NCI-H1694 treated with DMSO at 0.1 percent for 48 hours (cell line): ENCODE results near the gene PSMB10.

Experiments
- DNase-seq: peaks from one replicate; lab custom pipeline; 2025; lab: John Stamatoyannopoulos, UW

The PSMB10 gene

GRCh38 chr16:67963662-67964321 is 27.1 kb upstream of the PSMB10 start:
- no peak for DNase-seq

GRCh38 chr16:67963292-67963661 is 26.6 kb upstream of the PSMB10 start:
- no peak for DNase-seq

DNA sequence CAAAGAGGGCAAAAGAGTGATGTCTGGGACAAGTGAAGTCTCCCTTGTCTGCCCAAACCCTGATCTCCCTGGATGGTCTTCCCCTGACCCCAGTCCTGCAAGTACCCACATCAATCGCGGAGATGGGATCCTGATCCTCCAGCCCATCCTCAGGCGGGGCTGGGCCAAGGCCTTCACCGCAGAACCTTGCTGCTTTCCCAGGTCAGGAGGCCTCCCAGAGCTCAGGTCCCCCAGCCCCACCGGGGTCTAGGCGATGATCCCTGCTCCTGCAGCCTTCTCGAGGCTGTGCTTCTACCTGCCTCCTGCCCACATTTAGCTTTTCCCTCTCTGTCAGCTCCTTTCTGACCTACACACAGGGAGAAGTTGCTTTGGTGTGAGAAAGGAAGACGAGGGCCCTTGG is 25.5 kb upstream of the PSMB10 start:
- DNase-seq: no peak

DNA sequence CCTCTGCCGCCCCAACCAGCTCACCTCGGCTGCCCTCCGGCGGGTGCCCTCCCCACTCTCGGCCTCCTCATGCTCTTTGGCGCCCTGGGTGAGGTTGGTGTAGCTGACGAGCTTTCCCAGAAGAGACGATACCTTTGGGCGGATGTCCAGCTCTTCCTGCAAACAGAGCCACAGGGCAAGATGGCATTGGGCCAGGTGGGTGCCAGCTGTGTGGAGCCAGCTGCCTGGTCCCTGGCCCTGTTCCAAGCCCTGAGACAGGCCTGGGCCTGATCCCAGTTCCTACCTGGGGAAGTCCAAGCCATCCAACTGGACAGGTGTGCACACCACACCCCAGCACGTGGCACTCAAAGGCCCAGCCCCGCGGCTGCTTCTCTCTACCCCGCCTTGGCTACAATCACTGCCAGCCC is 24.9 kb upstream of the PSMB10 start:
- no peak for DNase-seq

DNA sequence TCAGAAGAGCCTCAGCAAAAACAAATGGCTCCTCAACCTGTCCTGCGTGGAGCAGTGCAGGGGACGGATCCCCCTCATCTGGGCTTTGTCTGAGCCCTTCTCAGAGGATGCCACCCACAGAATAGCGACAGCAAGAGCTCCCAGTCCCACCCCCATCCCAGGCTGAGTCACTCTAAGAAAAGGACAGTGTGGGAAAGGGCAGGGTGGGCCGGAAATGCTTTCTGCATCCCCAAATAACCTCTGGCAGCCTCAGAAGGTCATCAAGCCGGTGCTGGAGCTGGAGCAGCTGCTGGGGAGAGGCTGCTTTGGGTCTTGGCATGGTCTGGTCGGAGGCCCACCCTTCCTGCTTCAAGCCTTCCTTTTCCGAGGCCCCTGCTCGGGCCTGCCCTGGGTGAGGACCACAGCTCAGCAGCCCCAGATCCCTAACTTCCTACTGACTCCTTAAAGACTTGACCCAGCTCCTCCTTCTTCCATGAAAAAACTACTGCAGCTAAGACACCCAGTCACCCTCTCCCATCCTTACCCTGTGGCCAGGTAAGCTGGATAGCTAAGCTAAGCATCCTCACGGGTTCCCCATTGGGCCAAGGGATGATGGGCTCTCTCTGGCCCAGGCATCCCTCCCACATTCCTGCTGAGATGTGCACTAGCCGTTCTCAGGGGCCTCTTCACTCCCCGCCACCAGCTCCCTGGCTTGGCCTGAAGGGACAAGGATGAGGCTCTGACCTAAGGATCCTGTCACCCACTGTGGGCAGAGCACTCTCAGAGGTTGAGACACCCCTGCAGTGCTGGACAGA is 23.1 kb upstream of the PSMB10 start:
- no peak for DNase-seq

DNA sequence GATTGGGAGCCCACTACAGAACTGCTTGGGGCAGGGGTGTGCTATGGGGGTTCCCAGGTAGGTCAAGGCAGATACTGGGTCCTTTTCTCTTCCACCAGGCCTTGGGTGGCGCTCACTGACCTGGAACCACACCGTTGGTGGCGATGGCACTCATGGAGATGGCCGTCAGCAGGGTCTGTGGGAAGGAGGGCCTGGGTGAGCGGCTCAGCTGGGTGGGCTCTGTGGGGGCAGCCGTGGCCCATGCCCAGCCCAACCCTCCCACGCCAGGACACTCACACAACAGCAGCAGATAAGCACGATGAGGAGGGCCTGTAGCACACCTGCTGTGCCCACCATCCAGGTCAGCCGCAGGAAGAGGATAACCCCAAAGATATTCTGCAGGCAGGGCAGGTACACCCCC is 21.0 kb upstream of the PSMB10 start:
- DNase-seq: no peak

GRCh38 chr16:67954421-67955196 is 18.0 kb upstream of the PSMB10 start:
- no peak for DNase-seq

DNA sequence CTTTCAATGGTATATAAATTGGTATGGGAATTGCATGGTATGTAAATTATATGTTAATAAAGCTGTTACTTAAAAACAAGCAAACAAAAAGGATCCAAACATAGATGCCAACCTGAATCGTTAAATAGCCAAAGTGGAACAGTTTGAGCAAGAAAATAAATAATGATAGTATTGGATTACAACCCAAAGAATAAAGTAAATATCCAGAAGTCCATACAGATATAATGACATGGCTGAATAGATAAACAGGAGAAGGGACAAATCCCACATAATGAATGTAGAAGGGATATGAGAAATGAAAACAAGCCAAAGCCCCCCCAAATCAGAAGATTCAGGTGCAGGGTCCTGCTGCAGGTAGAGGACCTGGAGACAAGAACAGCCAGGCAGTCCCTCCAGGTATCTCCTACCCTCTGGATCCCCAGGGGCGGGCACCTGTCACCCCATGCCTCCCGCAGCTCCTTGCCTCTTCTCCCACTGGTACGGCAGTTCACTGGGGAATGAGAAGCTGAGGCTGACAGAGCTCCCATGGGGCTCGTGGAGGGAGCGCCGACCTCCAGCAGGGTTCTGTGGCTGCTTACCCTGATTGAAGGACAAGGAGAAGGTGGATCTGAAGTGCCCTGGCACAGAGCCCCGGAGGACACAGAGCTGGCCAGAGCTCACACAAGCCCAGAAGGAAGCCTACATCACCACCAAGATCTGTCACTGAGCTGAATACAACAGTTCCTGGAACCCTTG is 17.2 kb upstream of the PSMB10 start:
- no peak for DNase-seq

DNA sequence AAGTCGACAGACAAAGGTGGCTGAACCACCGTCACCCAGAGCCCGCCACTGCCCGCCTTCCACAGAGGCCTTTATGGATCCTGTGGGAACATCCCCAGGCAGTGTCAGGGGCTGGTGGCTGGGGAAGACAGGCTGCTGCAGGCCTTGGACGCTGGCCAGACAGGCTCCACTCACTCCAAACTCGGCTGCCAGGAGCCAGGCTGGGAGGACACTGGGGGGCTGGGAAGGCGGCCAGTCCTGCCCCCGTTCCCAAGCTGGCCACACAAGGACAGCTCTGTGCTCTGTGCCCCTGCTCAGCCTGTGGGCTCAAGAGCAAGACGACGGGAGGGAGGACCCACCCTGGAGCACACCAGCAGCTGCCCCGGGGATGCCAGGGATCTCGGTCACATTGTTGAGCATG is 14.8 kb upstream of the PSMB10 start:
- DNase-seq: no peak

DNA sequence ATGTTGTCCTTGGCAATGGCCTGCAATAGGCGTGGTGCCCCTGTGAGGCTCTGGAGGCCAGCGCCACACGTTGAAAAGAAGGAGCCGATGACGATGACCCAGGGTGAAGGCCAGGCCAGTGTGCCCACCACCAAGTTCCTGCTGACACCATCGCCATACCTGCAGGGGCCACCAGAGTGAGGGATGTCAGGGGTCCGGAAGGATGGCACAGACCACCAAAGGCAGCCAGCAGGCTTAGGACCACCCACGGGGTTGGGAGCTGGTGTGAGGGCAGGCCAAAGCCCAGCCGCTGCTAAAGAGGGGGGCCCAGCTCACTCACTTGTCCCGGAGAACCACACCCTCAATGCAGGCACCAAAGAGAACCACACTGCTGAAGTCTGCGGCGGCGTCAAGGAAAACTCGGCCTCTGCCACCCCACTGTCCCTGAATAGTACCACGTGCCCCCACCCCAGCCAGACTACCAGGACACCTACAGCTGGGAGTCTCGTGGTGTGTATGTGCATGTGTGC is 13.7 kb upstream of the PSMB10 start:
- DNase-seq: no peak

DNA sequence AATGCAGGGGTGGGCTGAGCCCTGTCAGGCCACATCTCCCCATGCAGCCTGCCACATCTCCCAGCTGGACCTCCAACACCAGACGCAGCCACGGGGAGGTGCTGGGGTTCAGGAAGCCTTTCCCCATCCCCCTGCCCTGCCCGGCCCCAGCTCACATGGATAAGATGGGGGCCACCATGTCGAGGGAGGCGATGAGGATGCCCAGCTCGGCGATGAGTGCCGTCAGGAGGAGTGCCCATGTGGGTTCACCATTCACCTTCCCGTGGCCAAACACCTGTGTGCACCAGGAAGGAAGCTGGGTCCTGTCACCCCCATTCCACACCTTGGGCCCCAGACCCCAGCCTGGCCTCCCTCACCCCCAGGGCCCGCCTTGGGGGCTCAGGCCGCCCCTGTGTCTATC is 13.0 kb upstream of the PSMB10 start:
- no peak for DNase-seq

DNA sequence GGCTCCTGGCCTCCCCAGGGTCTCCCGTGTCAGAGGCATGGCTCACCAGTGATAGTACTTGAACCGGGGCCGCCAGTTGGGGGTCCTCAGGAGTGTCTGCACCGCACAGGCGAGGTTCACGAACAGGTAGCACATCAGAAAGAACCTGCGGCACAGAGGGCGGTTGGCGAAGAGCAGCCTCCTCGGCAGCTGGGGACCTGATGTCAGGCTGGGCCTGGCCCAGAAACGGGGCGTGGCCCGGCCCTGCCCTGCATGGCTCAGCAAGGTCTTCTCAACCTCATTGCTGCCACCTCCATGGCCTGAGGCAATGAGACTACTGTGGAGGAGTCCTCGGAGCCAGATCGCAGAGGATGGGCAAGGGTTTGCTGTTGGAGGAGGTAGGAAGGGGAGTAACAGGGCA is 11.4 kb upstream of the PSMB10 start:
- DNase-seq: no peak

DNA sequence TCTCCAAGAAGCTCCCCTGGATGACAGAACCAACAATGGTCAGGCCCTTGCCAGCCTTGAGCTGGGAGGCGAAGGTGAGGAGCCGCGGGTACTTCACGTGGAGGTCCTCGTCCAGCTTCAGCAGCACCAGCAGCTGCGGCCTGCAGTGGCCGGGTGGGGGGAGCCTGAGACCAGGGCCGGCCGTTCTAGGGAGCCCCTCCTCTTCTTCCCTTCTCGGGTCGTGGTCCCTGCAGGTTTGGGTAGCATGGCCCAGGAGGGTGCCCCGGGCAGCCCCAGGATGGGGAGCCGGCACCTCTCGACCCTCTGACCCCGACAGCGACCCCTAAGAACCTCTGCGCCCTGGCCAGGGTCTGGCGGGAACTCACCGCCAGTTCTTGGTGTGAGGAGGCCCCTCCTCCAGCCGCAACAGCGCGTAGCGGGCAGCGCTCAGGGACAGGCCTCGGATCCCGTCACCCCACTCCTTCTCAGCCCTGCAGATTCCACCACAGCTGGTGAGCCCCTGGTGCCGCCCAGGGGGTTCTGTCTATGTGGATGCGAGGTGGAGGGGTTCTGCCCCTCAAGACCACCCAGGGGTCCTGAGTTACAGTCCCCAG is 10.4 kb upstream of the PSMB10 start:
- no peak for DNase-seq

- no peak for DNase-seq
Observed at GRCh38 chr16:67946128-67946569, 9.5 kb upstream of the PSMB10 start.

DNA sequence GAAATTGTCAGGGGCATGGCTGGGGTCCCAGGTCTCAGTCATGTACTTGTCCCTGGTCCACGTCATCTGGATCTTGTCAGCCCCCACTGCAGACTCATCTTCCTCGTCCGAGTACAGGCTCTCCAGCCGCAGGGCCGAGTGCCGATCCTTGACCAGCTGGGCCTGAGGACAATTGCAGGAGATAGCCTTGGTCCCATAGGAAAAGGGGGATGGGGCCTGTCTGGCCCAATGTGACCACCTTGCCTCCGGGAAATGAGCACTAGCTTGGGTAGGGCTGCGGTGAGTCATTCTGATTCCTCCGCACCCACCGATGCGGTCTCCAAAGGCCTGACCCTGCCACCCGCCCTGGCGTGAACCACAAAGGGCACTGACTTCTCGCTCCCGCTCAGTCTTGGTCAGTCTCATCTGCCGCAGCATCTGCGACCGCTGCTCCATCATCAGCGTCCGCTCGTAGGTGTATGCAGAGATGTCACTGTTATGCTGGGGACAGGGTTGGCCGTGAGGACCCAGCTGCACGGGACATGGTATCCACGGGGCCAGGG is 8.8 kb upstream of the PSMB10 start:
- DNase-seq: no peak

GRCh38 chr16:67944690-67945391 is 8.2 kb upstream of the PSMB10 start:
- no peak for DNase-seq

GRCh38 chr16:67943619-67944504 is 7.2 kb upstream of the PSMB10 start, which contains the start of gene LCAT:
Gene LCAT, minus strand, starts transcription at chr16:67944120. Its CDS starts 19 bp downstream, at chr16:67944101.
- DNase-seq: no peak

DNA sequence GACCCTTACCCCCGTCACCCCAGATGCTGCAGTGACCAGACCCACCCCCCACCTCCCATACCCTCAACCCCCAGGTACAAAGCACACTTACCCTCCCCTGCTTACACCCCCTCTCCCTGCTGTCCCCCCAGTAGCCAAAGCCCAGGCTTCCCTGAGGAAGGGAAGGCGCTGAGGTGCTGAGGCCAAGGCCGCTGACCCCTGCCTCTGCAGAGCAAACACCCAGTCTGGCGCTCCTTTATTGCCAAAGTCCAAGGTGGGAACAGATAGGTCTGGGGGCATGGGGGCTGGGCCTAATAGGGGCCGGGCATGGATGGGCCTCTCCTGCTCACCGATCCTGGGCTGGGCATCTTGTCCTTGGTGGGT is 6.6 kb upstream of the PSMB10 start:
- DNase-seq: no peak

DNA sequence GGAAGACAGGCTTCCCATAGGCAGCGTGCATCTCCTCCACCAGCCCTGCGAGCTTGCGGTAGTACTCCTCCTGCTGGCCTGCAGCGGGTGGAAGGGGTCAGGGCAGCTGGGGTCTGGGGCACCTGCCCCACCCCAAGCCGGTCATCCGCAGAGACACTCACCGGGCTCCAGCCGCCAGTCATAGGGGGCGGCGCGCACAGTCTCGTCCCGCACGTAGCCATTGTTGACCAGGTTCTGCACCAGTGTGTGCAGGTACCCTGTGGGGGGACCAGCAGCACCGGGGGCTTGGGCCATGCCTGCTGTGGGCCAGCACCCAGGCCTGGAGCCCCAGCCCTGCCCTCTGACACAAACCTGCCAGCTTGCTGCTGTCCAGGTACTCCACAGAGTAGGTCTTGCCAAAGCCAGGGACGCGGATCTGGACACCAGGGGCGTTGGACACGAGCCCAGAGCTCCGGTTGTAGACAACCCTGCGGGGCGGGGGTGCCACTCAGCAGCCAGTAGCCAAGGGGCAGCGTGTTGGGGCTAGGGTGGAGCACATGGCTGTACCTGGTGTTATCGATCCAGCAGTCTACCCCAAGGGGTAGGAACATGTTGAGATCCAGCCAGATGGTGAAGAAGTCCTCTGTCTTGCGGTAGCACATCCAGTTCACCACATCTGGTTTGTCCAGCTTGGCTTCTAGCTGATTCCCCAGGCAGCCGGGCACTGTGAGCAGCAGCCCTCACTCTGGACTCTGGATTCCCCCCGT is 6.0 kb upstream of the PSMB10 start:
- DNase-seq: no peak
